Endometrial microvascular endothelial cells (primary cell): Measurements from ENCODE around the gene UBXN11. TPM values are rescaled to one million over a fixed set of nuclear protein-coding genes. Genes with fewer than 3 reads are reported as not detected.
"Not testable (repeated sequence)": the region's sequence is repeated elsewhere in the genome, so short reads cannot be mapped to it uniquely, and the experiment has no call there.

Experiments
- in situ Hi-C: cut with HindIII; loops from 2 replicates; pipeline ENCODE4 v1.10.0; 2017; ENCODE audit warnings: low sequenced_read_pairs, low pct_unique_long_range_greater_than_20kb; ENCODE audit errors: inconsistent ontology term
- total RNA-seq: library from RNA; depleted of rRNA; stranded (reverse); fragments of >200 nt; gene quantifications from one replicate; pipeline ENCODE4 v1.2.3, GENCODE V29; 2015; ENCODE audit errors: inconsistent ontology term

Gene UBXN11
- total RNA-seq, 1 donor from 2014 or later, result 2.6 TPM

DNA sequence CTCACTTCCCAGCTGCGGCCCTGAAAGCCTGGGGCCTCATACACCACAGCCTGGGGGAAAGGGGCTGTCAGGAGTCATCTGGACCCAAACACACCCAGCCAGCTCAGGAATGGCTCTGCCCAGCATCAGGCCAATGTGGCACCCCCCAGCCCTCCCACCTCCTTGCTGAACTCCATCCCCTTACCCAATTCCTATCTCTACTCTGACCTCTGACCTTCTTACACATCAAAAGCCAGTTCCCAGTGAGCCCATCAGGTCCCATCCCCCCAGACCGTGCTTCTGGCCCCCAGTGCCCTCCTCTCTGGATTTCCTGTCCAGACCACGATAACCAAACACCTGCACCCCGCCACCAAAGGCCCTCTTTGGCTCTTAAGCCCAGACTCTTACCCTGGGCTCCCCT lies 31.2 kb upstream of the UBXN11 start:
- in situ Hi-C loops, result no loop called here

DNA sequence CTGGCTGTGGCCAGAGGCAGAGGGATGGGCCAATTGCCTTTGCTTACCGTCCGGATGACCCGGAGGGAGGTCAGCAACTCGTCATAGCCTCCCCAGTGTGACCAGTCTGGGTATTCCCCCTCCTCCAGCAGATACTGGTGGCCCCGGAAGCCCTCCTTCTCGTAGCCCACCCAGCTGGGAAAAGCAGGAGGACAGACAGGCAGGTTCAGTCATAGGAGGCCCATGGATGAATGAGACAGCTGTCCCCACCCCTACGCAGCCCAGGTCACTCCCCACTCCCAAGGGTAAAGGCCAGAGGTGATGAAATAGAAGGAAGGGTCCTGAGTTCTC lies 30.7 kb upstream of the UBXN11 start:
- in situ Hi-C loops, result no loop called here

DNA sequence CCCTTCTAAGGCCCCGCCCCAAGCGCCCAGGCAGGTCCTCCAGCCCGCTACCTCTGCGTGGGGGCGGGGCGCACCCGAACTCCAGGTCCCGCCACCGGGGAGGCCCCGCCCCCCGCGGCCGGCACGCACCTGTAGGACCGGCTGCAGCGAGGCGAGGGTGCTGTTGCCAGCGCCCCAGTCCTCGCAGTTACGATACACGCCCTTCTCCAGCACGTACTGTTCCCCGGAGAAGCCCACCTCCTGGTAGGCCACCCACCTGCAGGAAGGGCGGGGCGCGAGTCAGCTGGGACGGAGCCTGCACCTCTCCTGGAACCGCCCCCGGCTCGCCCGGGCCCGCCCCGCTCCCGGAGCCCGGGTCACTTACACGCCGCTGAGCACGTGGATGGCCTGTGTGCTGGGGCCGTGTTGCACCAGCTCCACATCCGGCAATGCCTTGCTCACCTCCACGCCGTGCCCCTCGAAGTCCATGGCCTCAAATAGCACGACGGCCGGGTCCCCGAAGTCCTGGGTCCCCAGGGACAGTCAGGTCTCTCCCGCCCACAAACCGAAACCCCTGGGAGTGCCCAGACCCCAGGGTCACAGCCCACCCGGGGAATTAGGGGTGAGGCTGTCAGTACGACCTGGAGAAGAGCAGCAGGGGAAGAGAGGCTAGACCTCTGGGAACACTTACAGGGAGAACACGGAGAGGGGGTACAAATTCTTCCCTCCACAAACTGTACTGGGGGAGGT lies 30.2 kb upstream of the UBXN11 start:
- in situ Hi-C loops, result no loop called here

GRCh38 chr1:26335774-26336476 lies 29.5 kb upstream of the UBXN11 start:
- in situ Hi-C loops, result no loop called here

- in situ Hi-C loops, result not testable (repeated sequence)
Observed at GRCh38 chr1:26333312-26333711, 26.9 kb upstream of the UBXN11 start.

DNA sequence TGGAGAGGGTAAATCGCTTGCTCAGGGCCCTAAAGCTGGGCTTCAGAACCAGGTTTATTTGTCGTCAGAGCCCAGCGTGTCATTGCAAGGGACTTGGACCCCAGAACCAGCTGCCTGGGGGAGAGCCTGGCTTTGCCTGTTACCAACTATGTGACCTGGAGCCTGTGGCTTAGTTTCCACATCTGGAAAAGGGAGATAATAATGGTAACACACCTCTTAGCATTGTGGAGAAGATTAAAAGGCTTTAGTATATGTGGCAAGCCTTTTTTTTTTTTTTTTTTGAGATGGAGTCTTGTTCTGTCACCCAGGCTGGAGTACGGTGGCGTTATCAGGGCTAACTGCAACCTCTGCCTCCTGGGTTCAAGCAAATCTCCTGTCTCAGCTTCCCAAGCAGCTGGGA lies 23.8 kb upstream of the UBXN11 start:
- in situ Hi-C loops, result no loop called here

- in situ Hi-C loops, result not testable (repeated sequence)
Observed at GRCh38 chr1:26329380-26329779, 22.9 kb upstream of the UBXN11 start.

DNA sequence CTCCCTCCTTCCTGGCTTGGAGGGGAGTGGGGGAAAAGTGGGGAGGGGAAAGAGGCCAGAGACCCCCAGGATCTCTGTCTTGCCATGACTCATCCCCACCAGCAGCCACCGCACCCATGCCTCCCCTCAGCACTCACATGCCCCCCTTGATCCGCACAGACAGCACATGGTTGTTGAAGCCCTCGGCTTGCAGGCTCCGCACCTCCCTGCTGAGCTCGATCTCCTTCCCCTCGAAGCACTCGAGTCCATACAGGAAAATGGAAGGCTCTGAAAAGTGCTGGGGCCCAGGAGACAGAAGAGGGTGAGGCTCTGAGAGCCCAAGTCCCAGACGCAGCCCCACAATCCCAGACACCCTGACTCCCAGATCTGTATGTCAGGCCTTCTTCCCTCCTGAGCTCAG lies 22.2 kb upstream of the UBXN11 start:
- in situ Hi-C loops, result no loop called here

GRCh38 chr1:26327956-26328362 lies 21.5 kb upstream of the UBXN11 start:
- in situ Hi-C loops, result no loop called here

GRCh38 chr1:26324550-26324949 lies 18.1 kb upstream of the UBXN11 start:
- in situ Hi-C loops, result no loop called here

DNA sequence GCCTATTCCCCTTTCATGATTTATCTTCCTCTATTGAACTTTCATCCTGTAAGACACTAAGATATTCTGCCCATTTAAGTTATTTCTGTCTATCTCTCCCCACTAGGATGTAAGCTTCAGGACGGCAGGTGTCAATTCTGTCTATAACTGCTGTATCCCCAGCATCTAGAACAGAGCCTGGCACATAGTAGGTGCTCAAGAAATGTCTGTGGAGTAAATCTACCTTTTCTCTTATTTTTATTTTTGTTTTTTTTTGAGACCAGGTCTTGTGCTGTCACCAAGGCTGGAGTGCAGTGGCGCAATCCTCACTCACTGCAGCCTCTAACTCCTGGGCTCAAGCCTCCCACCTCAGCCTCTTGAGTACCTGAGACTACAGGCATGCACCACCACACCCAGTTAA lies 16.9 kb upstream of the UBXN11 start:
- in situ Hi-C loops, result no loop called here

GRCh38 chr1:26322042-26322331 lies 15.6 kb upstream of the UBXN11 start:
- in situ Hi-C loops, result no loop called here

DNA sequence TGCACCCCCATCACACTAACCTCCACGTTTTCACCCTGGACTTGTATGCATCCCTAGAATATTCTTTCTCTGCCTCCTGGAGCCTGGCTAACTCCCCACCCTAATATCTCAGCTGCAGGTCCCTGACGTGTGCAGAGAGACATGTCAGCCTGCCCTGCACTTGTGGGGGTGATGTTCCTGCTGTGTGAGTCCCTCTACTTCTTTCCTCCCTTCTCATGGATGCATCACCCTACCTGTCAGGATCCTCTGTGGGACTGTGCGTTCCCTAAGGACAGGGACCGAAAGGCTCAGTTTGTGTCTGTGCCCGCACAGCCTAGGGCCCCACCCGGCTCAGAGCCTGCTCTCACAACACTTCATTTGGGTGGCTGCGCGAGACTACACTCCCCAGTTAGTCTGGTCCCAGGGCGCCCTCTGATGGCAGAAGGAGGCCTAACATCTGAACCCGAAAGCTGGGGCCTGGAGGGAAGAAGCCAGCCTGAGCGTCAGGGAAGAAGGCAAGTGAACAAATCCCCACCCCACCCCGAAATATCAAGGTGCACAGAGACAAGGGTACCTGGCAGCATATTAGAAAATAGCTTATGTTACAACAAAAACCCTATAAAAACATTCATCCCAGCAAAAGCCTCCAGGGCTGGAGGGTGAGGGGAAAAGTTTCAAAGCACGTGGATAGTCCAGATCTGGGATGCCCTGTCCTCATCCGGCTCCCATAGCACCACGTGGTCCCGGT lies 15.0 kb upstream of the UBXN11 start:
- in situ Hi-C loops, result no loop called here

- in situ Hi-C loops, result no loop called here
Observed at GRCh38 chr1:26320896-26321295, 14.5 kb upstream of the UBXN11 start.

GRCh38 chr1:26318338-26319064 lies 12.1 kb upstream of the UBXN11 start:
- in situ Hi-C loops, result no loop called here

GRCh38 chr1:26317612-26318337 lies 11.3 kb upstream of the UBXN11 start, which contains the start of gene CD52:
Gene CD52, plus strand, starts transcription at chr1:26317958. Its CDS starts 60 bp downstream, at chr1:26318018.
- in situ Hi-C loops, result no loop called here

DNA sequence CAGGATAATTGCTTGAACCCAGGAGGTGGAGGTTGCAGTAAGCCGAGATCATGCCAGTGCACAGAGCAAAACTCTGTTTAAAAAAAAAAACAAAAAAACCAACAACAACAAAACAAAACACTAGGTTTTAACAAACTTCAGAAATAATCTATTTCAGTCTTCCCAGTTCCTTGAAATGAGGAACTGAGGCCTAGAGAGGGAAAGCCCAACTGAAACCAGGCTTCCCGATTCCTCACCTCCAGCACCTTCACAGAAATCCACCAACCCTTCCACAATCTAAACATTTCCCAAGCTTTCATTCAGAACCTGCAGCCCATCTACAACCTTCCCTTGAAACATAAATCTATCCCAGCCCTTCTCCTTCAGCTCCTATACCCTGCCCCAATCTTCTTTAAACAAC lies 10.7 kb upstream of the UBXN11 start:
- in situ Hi-C loops, result no loop called here

DNA sequence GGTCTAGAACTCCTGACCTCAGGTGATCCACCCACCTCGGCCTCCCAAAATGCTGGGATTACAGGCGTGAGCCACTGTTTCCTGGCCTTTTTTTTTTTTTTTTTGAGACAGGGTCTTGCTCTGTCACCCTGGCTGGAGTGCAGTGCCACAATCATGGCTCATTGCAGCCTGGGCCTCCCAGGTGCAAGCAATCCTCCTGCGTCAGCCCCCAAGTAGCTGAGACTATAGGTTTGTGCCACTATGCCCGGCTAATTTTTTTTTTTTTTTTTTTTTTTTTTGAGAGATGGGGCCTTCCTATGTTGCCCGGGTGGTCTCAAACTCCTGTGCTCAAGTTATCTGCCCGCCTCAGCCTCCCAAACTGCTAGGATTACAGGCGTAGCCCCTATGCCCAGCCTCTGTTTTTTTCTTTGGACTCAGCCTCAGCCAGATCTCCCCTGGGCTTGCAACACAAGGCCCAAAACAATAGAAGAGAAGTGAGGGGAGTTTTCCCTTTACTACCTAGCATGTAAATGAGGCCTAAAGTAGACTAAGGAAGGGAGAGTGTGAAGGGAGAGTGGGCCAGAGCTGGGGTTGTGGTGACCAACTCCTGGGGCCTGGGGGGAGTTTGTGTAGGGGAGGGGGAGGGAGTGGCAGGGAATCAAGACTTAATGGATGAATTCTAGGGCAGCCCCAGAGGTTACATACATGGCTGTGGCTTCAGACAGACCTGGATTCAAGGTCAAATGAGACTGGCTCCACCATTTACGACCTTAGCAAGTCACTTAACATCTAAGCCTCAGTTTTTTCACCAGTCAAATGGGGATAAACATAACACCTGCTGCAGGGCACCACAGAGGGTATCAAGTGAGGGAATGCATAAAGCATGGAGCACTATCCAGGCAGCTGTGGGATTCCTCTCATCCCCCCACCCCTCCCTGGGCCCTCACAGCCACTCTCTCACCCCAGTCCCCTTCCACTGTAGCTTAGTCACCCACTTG lies 9.7 kb upstream of the UBXN11 start:
- in situ Hi-C loops, result no loop called here
